Astrocyte (in vitro differentiated cells and primary cell): ENCODE results near the gene ERO1A. TPM values are rescaled to one million over a fixed set of nuclear protein-coding genes. Genes with fewer than 3 reads are reported as not detected.
A peak's percentile ranks its signal among the peaks of the same experiment; 100 is the strongest.

Experiments
- DNase-seq: peaks from one replicate; pipeline ENCODE4 v3.0.0-alpha.2; 2010; ENCODE audit warnings: low read depth
- FAIRE-seq: peaks from 2 replicates; lab custom pipeline; 2011; peaks lifted over from hg19 to GRCh38; lab: Jason Lieb, UNC
- H2AFZ ChIP-seq: 2 replicates; pipeline ENCODE4 v1.6.0; 2012; ENCODE audit warnings: low read depth, low read length, inconsistent platforms
- H3K27ac ChIP-seq: 2 replicates; pipeline ENCODE4 v1.5.1; 2011; ENCODE audit warnings: low read depth, low read length, inconsistent platforms
- H3K27me3 ChIP-seq: 2 replicates; pipeline ENCODE4 v1.6.0; 2011; ENCODE audit warnings: low read length, inconsistent platforms; ENCODE audit not compliant: insufficient read depth
- H3K36me3 ChIP-seq: 2 replicates; pipeline ENCODE4 v1.5.1; 2011; ENCODE audit warnings: low read length, inconsistent platforms; ENCODE audit not compliant: insufficient read depth
- H3K4me1 ChIP-seq: 2 replicates; pipeline ENCODE4 v1.5.1; 2011; ENCODE audit warnings: low read length, inconsistent platforms; ENCODE audit not compliant: insufficient read depth
- H3K4me2 ChIP-seq: 2 replicates; pipeline ENCODE4 v1.6.0; 2012; ENCODE audit warnings: low read length, inconsistent platforms
- H3K4me3 ChIP-seq: 2 replicates; pipeline ENCODE4 v1.5.1; 2011; ENCODE audit warnings: low read depth, mild to moderate bottlenecking, low read length, inconsistent platforms; ENCODE audit not compliant: insufficient read depth
- H3K79me2 ChIP-seq: 2 replicates; pipeline ENCODE4 v1.6.0; 2012; ENCODE audit warnings: mild to moderate bottlenecking, low read length, inconsistent platforms; ENCODE audit not compliant: insufficient read depth
- H3K9ac ChIP-seq: 2 replicates; pipeline ENCODE4 v1.6.0; 2012; ENCODE audit warnings: mild to moderate bottlenecking, low read length, inconsistent platforms
- H3K9me3 ChIP-seq: 2 replicates; pipeline ENCODE4 v1.5.1; 2012; ENCODE audit warnings: low read depth, mild to moderate bottlenecking, low read length, inconsistent platforms; ENCODE audit not compliant: insufficient read depth
- H4K20me1 ChIP-seq: 2 replicates; pipeline ENCODE4 v1.6.0; 2012; ENCODE audit warnings: low read length, inconsistent platforms; ENCODE audit not compliant: insufficient read depth
- H3K27ac Mint-ChIP-seq: one replicate; pipeline ENCODE4 v1.8.0; 2021; ENCODE audit warnings: mild to moderate bottlenecking, mixed read lengths; ENCODE audit not compliant: unreplicated experiment
- H3K27me3 Mint-ChIP-seq: one replicate; pipeline ENCODE4 v1.8.0; 2021; ENCODE audit warnings: low read depth, mixed read lengths; ENCODE audit not compliant: unreplicated experiment
- H3K36me3 Mint-ChIP-seq: one replicate; pipeline ENCODE4 v1.8.0; 2021; ENCODE audit warnings: low read depth, mixed read lengths; ENCODE audit not compliant: unreplicated experiment
- H3K4me1 Mint-ChIP-seq: one replicate; pipeline ENCODE4 v1.8.0; 2021; ENCODE audit warnings: low read depth, mixed read lengths; ENCODE audit not compliant: unreplicated experiment
- H3K4me3 Mint-ChIP-seq: one replicate; pipeline ENCODE4 v1.8.0; 2021; ENCODE audit warnings: mild to moderate bottlenecking, moderate library complexity, mixed read lengths; ENCODE audit not compliant: unreplicated experiment
- H3K9me3 Mint-ChIP-seq: one replicate; pipeline ENCODE4 v1.8.0; 2021; ENCODE audit warnings: mild to moderate bottlenecking, mixed read lengths; ENCODE audit not compliant: unreplicated experiment
- EZH2 ChIP-seq: IDR thresholded peaks from 2 replicates; pipeline ENCODE4 v1.6.1; 2012; ENCODE audit warnings: mild to moderate bottlenecking, low read length, inconsistent platforms; ENCODE audit not compliant: insufficient read depth
- total RNA-seq: library from RNA; stranded (reverse); gene quantifications from 2 replicates; pipeline ENCODE4 v1.2.1, GENCODE V29; 2021
- TF ChIP-seq, protein P1 (sequence below): IDR thresholded peaks from 2 replicates; pipeline ENCODE4 v1.5.1; 2011; ENCODE audit warnings: low read depth, mild to moderate bottlenecking, inconsistent platforms, low read length, moderate library complexity; ENCODE audit not compliant: insufficient read depth

The ERO1A gene
- total RNA-seq, 1 donor from 2014 or later: 80.5 TPM

DNA sequence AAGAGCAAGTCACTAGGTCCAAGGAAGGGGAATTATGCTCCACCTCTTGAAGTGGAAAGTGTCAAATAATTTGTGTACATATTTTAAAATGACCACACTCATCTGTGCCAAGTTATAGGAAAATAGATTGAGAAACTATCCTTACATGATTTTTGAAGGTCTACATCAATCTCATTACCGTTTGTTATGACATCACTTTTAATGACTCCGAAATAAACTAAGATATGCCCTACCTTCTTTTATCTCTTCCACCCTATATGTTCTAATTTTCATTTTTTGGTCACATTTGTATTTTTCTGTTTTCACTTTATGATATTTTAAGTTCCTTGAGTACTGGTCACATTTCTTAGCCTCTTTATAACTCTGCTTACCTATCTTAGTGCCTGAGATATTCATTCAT is 8.3 kb upstream of the ERO1A start:
- Mint-ChIP-seq H3K27me3 (no peaks in the 10 kb centered on the region), H3K9me3 (no peaks in the 10 kb centered on the region)
- H3K27ac ChIP-seq: no peak overlapping the region

DNA sequence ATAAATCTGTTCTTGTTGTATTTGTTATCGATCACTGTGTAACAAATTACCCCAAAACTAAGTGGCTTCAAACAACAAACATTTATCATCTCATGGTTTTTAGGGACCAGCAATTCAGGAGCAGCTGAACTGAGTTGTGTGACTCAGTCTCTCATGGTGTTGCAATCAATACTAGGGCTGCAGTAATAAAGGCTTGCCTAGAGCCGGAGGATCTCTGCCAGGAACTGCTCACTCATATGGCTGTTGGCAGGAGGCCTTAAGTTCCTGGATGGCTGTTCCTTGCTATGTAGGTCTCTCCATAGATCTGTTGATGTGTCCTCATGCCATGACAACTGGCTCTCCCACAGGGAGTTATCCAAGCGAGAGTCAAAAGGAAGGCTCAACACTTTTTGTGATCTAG is 7.9 kb upstream of the ERO1A start:
- Histone ChIP-seq H3K4me1 (peaks cover 10% of the 10 kb centered on the region), H3K4me3 (no peak overlapping the region), H4K20me1 (peaks cover 9% of the 10 kb centered on the region), H3K4me2 (no peak overlapping the region), H3K27me3 (no peaks in the 10 kb centered on the region), H3K27ac (no peak overlapping the region), H3K9ac (no peak overlapping the region), H3K79me2 (peaks cover 12% of the 10 kb centered on the region), H3K9me3 (no peaks in the 10 kb centered on the region), H2AFZ (no peak overlapping the region), H3K36me3 (no peaks in the 10 kb centered on the region)
- Mint-ChIP-seq H3K27me3 (no peaks in the 10 kb centered on the region), H3K4me3 (no peak overlapping the region), H3K36me3 (peaks cover 2% of the 10 kb centered on the region), H3K4me1 (peaks cover 13% of the 10 kb centered on the region), H3K27ac (peak overlapping the region; percentile 24), H3K9me3 (no peaks in the 10 kb centered on the region)
- no peak for TF ChIP-seq EZH2
- TF ChIP-seq, protein P1, sequence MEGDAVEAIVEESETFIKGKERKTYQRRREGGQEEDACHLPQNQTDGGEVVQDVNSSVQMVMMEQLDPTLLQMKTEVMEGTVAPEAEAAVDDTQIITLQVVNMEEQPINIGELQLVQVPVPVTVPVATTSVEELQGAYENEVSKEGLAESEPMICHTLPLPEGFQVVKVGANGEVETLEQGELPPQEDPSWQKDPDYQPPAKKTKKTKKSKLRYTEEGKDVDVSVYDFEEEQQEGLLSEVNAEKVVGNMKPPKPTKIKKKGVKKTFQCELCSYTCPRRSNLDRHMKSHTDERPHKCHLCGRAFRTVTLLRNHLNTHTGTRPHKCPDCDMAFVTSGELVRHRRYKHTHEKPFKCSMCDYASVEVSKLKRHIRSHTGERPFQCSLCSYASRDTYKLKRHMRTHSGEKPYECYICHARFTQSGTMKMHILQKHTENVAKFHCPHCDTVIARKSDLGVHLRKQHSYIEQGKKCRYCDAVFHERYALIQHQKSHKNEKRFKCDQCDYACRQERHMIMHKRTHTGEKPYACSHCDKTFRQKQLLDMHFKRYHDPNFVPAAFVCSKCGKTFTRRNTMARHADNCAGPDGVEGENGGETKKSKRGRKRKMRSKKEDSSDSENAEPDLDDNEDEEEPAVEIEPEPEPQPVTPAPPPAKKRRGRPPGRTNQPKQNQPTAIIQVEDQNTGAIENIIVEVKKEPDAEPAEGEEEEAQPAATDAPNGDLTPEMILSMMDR: no peak
- DNase-seq: peak; percentile 92
- no peak for FAIRE-seq

More for the DNA sequence above, 8.3 kb upstream of the ERO1A start:
- Histone ChIP-seq H3K4me2 (no peak overlapping the region), H2AFZ (no peak overlapping the region), H3K9ac (no peak overlapping the region), H3K27me3 (no peaks in the 10 kb centered on the region), H3K4me1 (peaks cover 13% of the 10 kb centered on the region), H3K79me2 (peaks cover 17% of the 10 kb centered on the region), H3K36me3 (peaks cover under 1% of the 10 kb centered on the region), H4K20me1 (peaks cover 12% of the 10 kb centered on the region), H3K9me3 (no peaks in the 10 kb centered on the region), H3K4me3 (no peak overlapping the region)
- H3K4me1 Mint-ChIP-seq: peaks cover 15% of the 10 kb centered on the region
- H3K36me3 Mint-ChIP-seq: peaks cover 2% of the 10 kb centered on the region
- FAIRE-seq (no peak), DNase-seq (no peak)
- H3K4me3 Mint-ChIP-seq: no peak overlapping the region
- no peak overlapping the region for H3K27ac Mint-ChIP-seq
- TF ChIP-seq EZH2: no peak
- TF ChIP-seq, protein P1: no peak

DNA sequence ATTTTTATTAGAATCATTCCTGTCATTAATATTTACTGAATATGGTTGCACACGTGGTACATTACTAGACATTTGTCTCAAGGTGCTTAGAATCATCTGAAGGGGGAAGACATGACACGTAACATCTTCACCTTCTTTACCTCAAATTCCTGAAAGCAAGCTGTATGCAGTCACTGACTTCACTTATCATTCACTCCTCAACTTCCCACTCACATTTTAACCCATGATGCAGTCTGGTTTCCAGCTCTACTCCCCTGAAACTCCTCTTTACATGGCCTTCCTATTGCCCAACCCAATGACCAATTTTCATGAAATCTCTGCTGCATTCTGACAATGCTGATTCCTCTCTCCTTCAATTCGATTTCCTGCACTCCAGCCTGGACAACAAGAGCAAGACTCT is 5.9 kb upstream of the ERO1A start:
- no peak overlapping the region for H3K4me3 ChIP-seq
- peaks cover 10% of the 10 kb centered on the region for H3K4me1 Mint-ChIP-seq
- H3K9me3 Mint-ChIP-seq: no peaks in the 10 kb centered on the region
- no peak overlapping the region for H3K9ac ChIP-seq
- no peaks in the 10 kb centered on the region for H3K36me3 ChIP-seq
- no peaks in the 10 kb centered on the region for H3K9me3 ChIP-seq
- FAIRE-seq (no peak), DNase-seq (no peak)
- no peak overlapping the region for H3K27ac Mint-ChIP-seq
- H3K79me2 ChIP-seq: no peaks in the 10 kb centered on the region
- H3K36me3 Mint-ChIP-seq: no peaks in the 10 kb centered on the region
- no peaks in the 10 kb centered on the region for H3K27me3 Mint-ChIP-seq
- no peak overlapping the region for H3K27ac ChIP-seq
- H3K4me3 Mint-ChIP-seq: no peak overlapping the region
- H2AFZ ChIP-seq: peak overlapping the region; percentile 43
- no peak overlapping the region for H3K4me2 ChIP-seq
- H3K27me3 ChIP-seq: no peaks in the 10 kb centered on the region
- H4K20me1 ChIP-seq: no peaks in the 10 kb centered on the region
- TF ChIP-seq, protein P1: no peak
- TF ChIP-seq EZH2: no peak
- peaks cover under 1% of the 10 kb centered on the region for H3K4me1 ChIP-seq
